Panc1 (cell line): ENCODE measurements around the gene FOXD4L1. TPM values are rescaled to one million over a fixed set of nuclear protein-coding genes. Genes with fewer than 3 reads are reported as not detected.
A peak's percentile ranks its signal among the peaks of the same experiment; 100 is the strongest.
"Not testable (repeated sequence)": the region's sequence is repeated elsewhere in the genome, so short reads cannot be mapped to it uniquely, and the experiment has no call there.

Experiments used
- ATAC-seq: fragments of 200-7000 bp; cut with Tn5 transposase; 2 replicates; pipeline ENCODE4 v1.9.1; 2020; ENCODE audit warnings: mild to moderate bottlenecking, moderate library complexity
- Bru-seq: library from RNA; stranded (reverse); fragments of 400-500 nt; gene quantifications from one replicate; lab custom pipeline; 2021; lab: Mats Ljungman, UMichigan
- BruChase-seq, 2 experiments: library from RNA; stranded (reverse); fragments of 400-500 nt; gene quantifications; one replicate each; lab custom pipeline; 2021; lab: Mats Ljungman, UMichigan
- BruUV-seq: library from RNA; stranded (reverse); fragments of 400-500 nt; replicated peaks from 2 replicates; lab custom pipeline; 2021; lab: Mats Ljungman, UMichigan
- CTCF ChIA-PET: fragments of 300-600 bp; sonication (Branson Sonifier 250); formaldehyde crosslinking; loops from one replicate; lab custom pipeline; 2022; ENCODE audit warnings: antibody characterized with exemption; lab: Charles Lee
- POLR2A ChIA-PET: fragments of 300-600 bp; sonication (Branson Sonifier 250); formaldehyde crosslinking; loops from one replicate; lab custom pipeline; 2022; ENCODE audit warnings: antibody characterized with exemption; lab: Charles Lee
- DNase-seq: peaks from one replicate; pipeline ENCODE4 v3.0.0-alpha.2; 2010; ENCODE audit warnings: low read depth, low spot score
- H3K27ac ChIP-seq: 2 replicates; pipeline ENCODE4 v1.5.1; 2011; ENCODE audit warnings: mild to moderate bottlenecking, low read length, inconsistent platforms
- H3K27me3 ChIP-seq: fragments of 200-500 bp; sonication (Bioruptor generic); 2 replicates; pipeline ENCODE4 v1.6.0; 2014; ENCODE audit warnings: low read length, inconsistent platforms; ENCODE audit not compliant: control insufficient read depth, insufficient read depth
- H3K36me3 ChIP-seq: fragments of 200-500 bp; sonication (Bioruptor generic); 2 replicates; pipeline ENCODE4 v1.5.1; 2014; ENCODE audit warnings: inconsistent platforms, mild to moderate bottlenecking, low read length, moderate library complexity; ENCODE audit not compliant: control insufficient read depth, insufficient read depth
- H3K4me1 ChIP-seq: 2 replicates; pipeline ENCODE4 v1.5.1; 2011; ENCODE audit warnings: inconsistent platforms, mild to moderate bottlenecking, low read length, moderate library complexity; ENCODE audit not compliant: control insufficient read depth, insufficient read depth
- H3K4me3 ChIP-seq, 2 experiments: 2 replicates each; pipeline ENCODE4 v1.5.1; 2011 to 2012; ENCODE audit warnings: low read depth in 2 of 2, low read length in 2 of 2, mild to moderate bottlenecking in 2 of 2, inconsistent platforms in 1 of 2, moderate library complexity in 1 of 2
- H3K9me3 ChIP-seq: fragments of 200-500 bp; sonication (Bioruptor generic); 2 replicates; pipeline ENCODE4 v1.5.1; 2014; ENCODE audit warnings: low read depth, mild to moderate bottlenecking, inconsistent platforms, low read length, moderate library complexity; ENCODE audit not compliant: control insufficient read depth, insufficient read depth
- in situ Hi-C: cut with HindIII; loops from 2 replicates; pipeline ENCODE4 v1.10.0; 2016; ENCODE audit warnings: low sequenced_read_pairs, low pct_unique_long_range_greater_than_20kb
- intact Hi-C: fragments of 100-400 bp; cut with micrococcal nuclease; formaldehyde crosslinking; loops from one replicate; pipeline ENCODE4 v1.10.0; 2022; ENCODE audit not compliant: unreplicated experiment
- long read RNA-seq: library from polyadenylated mRNA; unstranded; transcript quantifications from one replicate; pipeline ENCODE4 v2.0.0, GENCODE V29; 2021; ENCODE audit not compliant: unreplicated experiment
- polyA plus RNA-seq: library from polyadenylated mRNA; unstranded; fragments of >200 nt; gene quantifications from one replicate; pipeline ENCODE4 v1.2.1, GENCODE V29; 2012; ENCODE audit warnings: missing spikeins; ENCODE audit not compliant: insufficient read length
- total RNA-seq: library from RNA; stranded (reverse); gene quantifications from one replicate; pipeline ENCODE4 v1.2.1, GENCODE V29; 2021; ENCODE audit not compliant: unreplicated experiment

Gene FOXD4L1
- not detected for total RNA-seq
- polyA plus RNA-seq: not detected
- percentile 34 among the genes with signal in this experiment for Bru-seq, nascent RNA
- percentile 27 among the genes with signal in this experiment for BruChase-seq, experiment 1, labeled RNA remaining after a 2-hour chase
- percentile 28 among the genes with signal in this experiment for BruChase-seq, experiment 2, labeled RNA remaining after a 6-hour chase
- long read RNA-seq: 0 reads

GRCh38 chr2:113498365-113498764 lies at the start of gene FOXD4L1:
TSS of gene FOXD4L1 (plus strand) at chr2:113498665. CDS start at chr2:113499257, 592 bp downstream.
- POLR2A ChIA-PET, intact Hi-C loops, BruUV-seq, DNase-seq, H3K4me3 ChIP-seq, ATAC-seq, in situ Hi-C loops, H3K36me3 ChIP-seq, H3K9me3 ChIP-seq, H3K27ac ChIP-seq, CTCF ChIA-PET, H3K27me3 ChIP-seq, H3K4me1 ChIP-seq: not testable (repeated sequence)

- H3K27ac ChIP-seq, POLR2A ChIA-PET, H3K27me3 ChIP-seq, in situ Hi-C loops, H3K36me3 ChIP-seq, CTCF ChIA-PET, ATAC-seq, H3K4me1 ChIP-seq, DNase-seq, intact Hi-C loops, H3K4me3 ChIP-seq, H3K9me3 ChIP-seq: not testable (repeated sequence)
- BruUV-seq: TSS peak; percentile 22
Measured at GRCh38 chr2:113465770-113466169, 32.7 kb upstream of the FOXD4L1 start.

DNA sequence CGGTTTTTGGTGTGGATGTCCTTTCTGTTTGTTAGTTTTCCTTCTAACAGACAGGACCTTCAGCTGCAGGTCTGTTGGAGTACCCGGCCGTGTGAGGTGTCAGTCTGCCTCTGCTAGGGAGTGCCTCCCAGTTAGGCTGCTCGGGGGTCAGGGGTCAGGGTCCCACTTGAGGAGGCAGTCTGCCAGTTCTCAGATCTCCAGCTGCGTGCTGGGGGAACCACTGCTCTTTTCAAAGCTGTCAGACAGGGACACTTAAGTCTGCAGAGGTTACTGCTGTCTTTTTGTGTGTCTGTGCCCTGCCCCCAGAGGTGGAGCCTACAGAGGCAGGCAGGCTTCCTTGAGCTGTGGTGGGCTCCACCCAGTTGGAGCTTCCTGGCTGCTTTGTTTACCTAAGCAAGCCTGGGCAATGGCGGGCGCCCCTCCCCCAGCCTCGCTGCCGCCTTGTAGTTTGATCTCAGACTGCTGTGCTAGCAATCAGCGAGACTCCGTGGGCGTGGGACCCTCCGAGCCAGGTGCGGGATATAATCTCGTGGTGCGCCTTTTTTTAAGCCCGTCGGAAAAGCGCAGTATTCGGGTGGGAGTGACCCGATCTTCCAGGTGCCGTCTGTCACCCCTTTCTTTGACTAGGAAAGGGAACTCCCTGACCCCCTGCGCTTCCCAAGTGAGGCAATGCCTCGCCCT lies 21.6 kb upstream of the FOXD4L1 start:
- H3K4me1 ChIP-seq, BruUV-seq, H3K4me3 ChIP-seq, CTCF ChIA-PET, H3K9me3 ChIP-seq, H3K27ac ChIP-seq, H3K36me3 ChIP-seq, DNase-seq, ATAC-seq, H3K27me3 ChIP-seq, intact Hi-C loops, POLR2A ChIA-PET, in situ Hi-C loops: not testable (repeated sequence)

DNA sequence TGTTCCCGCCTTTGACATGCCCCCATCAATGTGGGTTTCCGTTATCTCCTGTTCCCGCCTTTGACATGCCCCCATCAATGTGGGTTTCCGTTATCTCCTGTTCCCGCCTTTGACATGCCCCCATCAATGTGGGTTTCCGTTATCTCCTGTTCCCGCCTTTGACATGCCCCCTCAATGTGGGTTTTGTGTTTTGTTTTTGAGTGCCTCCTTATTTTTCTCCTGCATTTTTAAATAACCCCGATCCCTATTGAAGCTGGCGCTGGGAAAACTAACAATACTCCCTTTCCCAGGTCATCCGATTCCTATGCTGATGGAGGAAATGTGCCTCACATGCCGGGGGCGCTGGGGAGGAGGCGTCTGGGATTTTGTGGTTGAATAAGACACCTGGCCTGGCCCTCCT lies 1.9 kb upstream of the FOXD4L1 start:
- H3K4me3 ChIP-seq, H3K36me3 ChIP-seq, BruUV-seq, in situ Hi-C loops, intact Hi-C loops, H3K27ac ChIP-seq, H3K4me1 ChIP-seq, DNase-seq, POLR2A ChIA-PET, CTCF ChIA-PET, ATAC-seq, H3K27me3 ChIP-seq, H3K9me3 ChIP-seq: not testable (repeated sequence)

DNA sequence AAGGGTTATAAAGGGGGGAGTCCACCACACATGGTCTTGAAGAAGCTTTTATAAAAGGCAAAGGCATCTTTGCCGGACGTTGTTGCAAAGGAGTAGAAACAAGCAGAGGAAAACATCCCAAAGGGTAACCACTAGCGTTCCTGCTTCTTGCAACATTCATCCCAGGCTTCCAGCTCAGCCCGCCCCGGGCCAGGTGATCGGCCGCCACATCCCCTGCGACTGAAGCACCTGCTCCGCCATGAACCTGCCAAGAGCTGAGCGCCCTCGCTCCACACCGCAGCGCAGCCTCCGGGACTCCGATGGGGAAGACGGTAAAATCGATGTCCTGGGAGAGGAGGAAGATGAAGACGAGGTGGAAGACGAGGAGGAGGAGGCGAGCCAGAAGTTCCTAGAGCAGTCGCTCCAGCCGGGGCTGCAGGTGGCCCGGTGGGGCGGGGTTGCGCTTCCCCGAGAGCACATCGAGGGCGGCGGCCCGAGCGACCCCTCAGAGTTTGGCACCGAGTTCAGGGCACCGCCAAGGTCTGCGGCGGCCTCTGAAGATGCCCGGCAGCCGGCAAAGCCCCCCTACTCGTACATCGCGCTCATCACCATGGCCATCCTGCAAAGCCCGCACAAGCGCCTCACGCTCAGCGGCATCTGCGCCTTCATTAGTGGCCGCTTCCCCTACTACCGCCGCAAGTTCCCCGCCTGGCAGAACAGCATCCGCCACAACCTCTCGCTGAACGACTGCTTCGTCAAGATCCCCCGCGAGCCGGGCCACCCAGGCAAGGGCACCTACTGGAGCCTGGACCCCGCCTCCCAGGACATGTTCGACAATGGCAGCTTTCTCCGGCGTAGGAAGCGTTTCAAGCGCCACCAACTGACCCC lies 787 bp downstream of the FOXD4L1 start:
- POLR2A ChIA-PET, in situ Hi-C loops, H3K36me3 ChIP-seq, intact Hi-C loops, H3K27me3 ChIP-seq, H3K4me1 ChIP-seq, DNase-seq, BruUV-seq, H3K4me3 ChIP-seq, CTCF ChIA-PET, ATAC-seq, H3K9me3 ChIP-seq, H3K27ac ChIP-seq: not testable (repeated sequence)

GRCh38 chr2:113499886-113500722 lies 1.6 kb downstream of the FOXD4L1 start:
- H3K4me1 ChIP-seq, H3K4me3 ChIP-seq, DNase-seq, ATAC-seq, H3K9me3 ChIP-seq, CTCF ChIA-PET, H3K36me3 ChIP-seq, H3K27me3 ChIP-seq, intact Hi-C loops, in situ Hi-C loops, POLR2A ChIA-PET, BruUV-seq, H3K27ac ChIP-seq: not testable (repeated sequence)
